Erythroblast (primary cell): Measurements from ENCODE around the gene SZRD1.

Source experiments
- GATA1 ChIP-seq: IDR thresholded peaks from 2 replicates; pipeline ENCODE4 v1.6.1; 2011; ENCODE audit warnings: low read depth, mild to moderate bottlenecking, control low read depth, low read length, moderate library complexity
- POLR2A ChIP-seq: IDR thresholded peaks from 2 replicates; pipeline ENCODE4 v1.6.1; 2011; ENCODE audit warnings: mild to moderate bottlenecking, low read length

DNA sequence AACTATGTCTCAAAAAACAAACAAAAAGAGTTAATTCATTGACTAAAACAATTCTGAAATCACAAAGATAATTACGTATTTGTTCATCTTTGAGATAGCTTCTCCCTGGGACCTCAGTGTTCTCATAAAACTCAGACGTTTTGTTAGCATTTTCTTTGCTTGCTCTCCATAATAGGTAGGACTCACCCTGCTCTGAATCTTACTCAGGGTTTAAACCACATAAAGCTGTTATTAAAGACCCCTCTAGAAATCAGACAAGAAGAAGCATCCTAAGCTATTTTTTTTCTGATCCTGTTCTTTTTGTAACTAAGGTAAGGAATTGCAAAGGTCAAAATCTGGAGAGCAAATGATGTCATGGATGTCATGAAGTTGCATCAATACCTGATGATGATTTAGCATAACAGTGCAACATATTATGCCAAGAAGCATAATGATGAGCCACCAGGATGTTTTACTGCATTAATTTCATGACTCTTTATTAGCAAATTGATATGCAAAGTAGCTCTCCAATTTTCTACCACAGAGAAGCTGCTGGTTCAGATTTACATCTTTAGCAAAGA is 17.1 kb upstream of the SZRD1 start:
- TF ChIP-seq POLR2A: no peak
- no peak for TF ChIP-seq GATA1
